Endothelial cell of umbilical vein (primary cell): Measurements from ENCODE around the gene ZSWIM6. TPM values are rescaled to one million over a fixed set of nuclear protein-coding genes. Genes with fewer than 3 reads are reported as not detected.

Experiments
- BruUV-seq: library from RNA; stranded (reverse); fragments of 400-500 nt; replicated peaks from 2 replicates; lab custom pipeline; 2021; lab: Mats Ljungman, UMichigan
- CTCF ChIA-PET: fragments of 300-600, 350-600 bp; sonication (Branson Sonifier 250); formaldehyde crosslinking; loops from one replicate; lab custom pipeline; 2021; ENCODE audit warnings: antibody characterized with exemption, inconsistent platforms; lab: Charles Lee
- POLR2A ChIA-PET: fragments of 300-600, 350-600 bp; sonication (Branson Sonifier 250); formaldehyde crosslinking; loops from one replicate; lab custom pipeline; 2021; ENCODE audit warnings: antibody characterized with exemption, inconsistent platforms; lab: Charles Lee
- DNase-seq: peaks from one replicate; pipeline ENCODE4 v3.0.0-alpha.2; 2011; ENCODE audit warnings: low read depth, low spot score
- FAIRE-seq: peaks from 2 replicates; lab custom pipeline; 2011; peaks lifted over from hg19 to GRCh38; lab: Jason Lieb, UNC
- H2AFZ ChIP-seq: 2 replicates; pipeline ENCODE4 v1.6.0; 2012; ENCODE audit warnings: low read depth, low read length, control low read depth, inconsistent platforms
- H3K27ac ChIP-seq: 2 replicates; pipeline ENCODE4 v1.5.1; 2011; ENCODE audit warnings: low read depth, mild to moderate bottlenecking, control low read depth, low read length, moderate library complexity; ENCODE audit not compliant: insufficient read depth
- H3K27me3 ChIP-seq, 2 experiments: 2 replicates each; pipeline versions ENCODE4 v1.6.0 to v1.6.1; 2011; ENCODE audit warnings: low read length in 2 of 2, mixed read lengths in 1 of 2; ENCODE audit not compliant: control insufficient read depth in 2 of 2, insufficient read depth in 2 of 2
- H3K36me3 ChIP-seq, 2 experiments: 2 replicates in 1 of 2; 3 replicates in 1 of 2; pipeline ENCODE4 v1.5.1; 2011; ENCODE audit warnings: low read length in 2 of 2, mild to moderate bottlenecking in 1 of 2, moderate library complexity in 1 of 2; ENCODE audit not compliant: control insufficient read depth in 2 of 2, insufficient read depth in 2 of 2; ENCODE audit errors: extremely low read depth in 1 of 2
- H3K4me1 ChIP-seq: 3 replicates; pipeline ENCODE4 v1.5.1; 2011; ENCODE audit warnings: mild to moderate bottlenecking, low read length; ENCODE audit not compliant: control insufficient read depth, insufficient read depth; ENCODE audit errors: extremely low read depth
- H3K4me2 ChIP-seq: 2 replicates; pipeline ENCODE4 v1.6.1; 2011; ENCODE audit warnings: low read length, control low read depth, mixed read lengths; ENCODE audit not compliant: insufficient read depth
- H3K4me3 ChIP-seq, 3 experiments: fragments of 200-600 bp in 1 of 3; sonication (generic), shearing (Covaris generic) in 1 of 3; replicated peaks in 1 of 3; 2 replicates each; pipeline ENCODE4 v1.5.1; 2011 to 2016; ENCODE audit warnings: control low read depth in 3 of 3, low read length in 3 of 3, mild to moderate bottlenecking in 2 of 3, inconsistent platforms in 1 of 3, low read depth in 1 of 3, moderate library complexity in 1 of 3; ENCODE audit not compliant: insufficient read depth in 1 of 3
- H3K79me2 ChIP-seq: 2 replicates; pipeline ENCODE4 v1.6.0; 2012; ENCODE audit warnings: low read length, inconsistent platforms; ENCODE audit not compliant: control insufficient read depth, insufficient read depth
- H3K9ac ChIP-seq: replicated peaks from 2 replicates; pipeline ENCODE3; 2011; ENCODE audit warnings: low read length, control low read depth; ENCODE audit not compliant: insufficient read depth; ENCODE audit errors: extremely low read depth
- H3K9me1 ChIP-seq: replicated peaks from 3 replicates; pipeline ENCODE4 v1.6.0; 2011; ENCODE audit warnings: mild to moderate bottlenecking, low read length; ENCODE audit not compliant: control insufficient read depth, insufficient read depth; ENCODE audit errors: extremely low read depth
- H3K9me3 ChIP-seq: replicated peaks from 2 replicates; pipeline ENCODE4 v1.5.1; 2012; ENCODE audit warnings: low read length, inconsistent platforms; ENCODE audit not compliant: control insufficient read depth, insufficient read depth
- H4K20me1 ChIP-seq: replicated peaks from 2 replicates; pipeline ENCODE3; 2011; ENCODE audit warnings: mild to moderate bottlenecking, low read length; ENCODE audit not compliant: control insufficient read depth, insufficient read depth; ENCODE audit errors: extremely low read depth
- EZH2 ChIP-seq: IDR thresholded peaks from 2 replicates; pipeline ENCODE4 v1.6.1; 2012; ENCODE audit warnings: borderline replicate concordance, low read depth, mild to moderate bottlenecking, moderate library complexity, low read length, inconsistent platforms; ENCODE audit not compliant: severe bottlenecking
- FOS ChIP-seq: IDR thresholded peaks from 2 replicates; pipeline ENCODE4 v1.6.1; 2011; ENCODE audit warnings: mild to moderate bottlenecking, low read length, moderate library complexity, borderline replicate concordance; ENCODE audit not compliant: insufficient read depth
- GATA2 ChIP-seq: IDR thresholded peaks from 2 replicates; pipeline ENCODE4 v1.7.0; 2011; ENCODE audit warnings: low read depth, mild to moderate bottlenecking, moderate library complexity, mixed read lengths, low read length; ENCODE audit not compliant: insufficient read length, insufficient read depth
- JUN ChIP-seq: IDR thresholded peaks from 2 replicates; pipeline ENCODE4 v1.6.1; 2011; ENCODE audit warnings: borderline replicate concordance, low read depth; ENCODE audit not compliant: insufficient read length, insufficient read depth
- MYC ChIP-seq: IDR thresholded peaks from one replicate; pipeline ENCODE4 v1.6.1; 2011; ENCODE audit warnings: mild to moderate bottlenecking, low read depth, low read length
- POLR2A ChIP-seq: IDR thresholded peaks from 2 replicates; pipeline ENCODE4 v1.6.1; 2012; ENCODE audit warnings: low read depth, mild to moderate bottlenecking, control low read depth, low read length
- POLR2AphosphoS5 ChIP-seq: IDR thresholded peaks from 2 replicates; pipeline ENCODE4 v1.6.1; 2012; ENCODE audit warnings: low read depth, mild to moderate bottlenecking, control low read depth, low read length, moderate library complexity; ENCODE audit not compliant: insufficient read depth
- dilution Hi-C: fragments of 300-500 bp; cut with MboI; formaldehyde crosslinking; loops from one replicate; pipeline ENCODE4 v1.15.0; 2019; ENCODE audit warnings: low sequenced_read_pairs; ENCODE audit not compliant: extremely low pct_ligation_motif_present
- intact Hi-C: fragments of 100-400 bp; cut with micrococcal nuclease; formaldehyde crosslinking; loops from one replicate; pipeline ENCODE4 v1.10.0; 2022
- polyA plus RNA-seq, 4 experiments: library from polyadenylated mRNA; depleted of rRNA in 3 of 4; stranded (reverse) in 3 of 4; unstranded in 1 of 4; fragments of >200 nt; gene quantifications; 2 replicates each; pipeline versions ENCODE4 v1.2.1 to v1.2.3, GENCODE V29; 2011 to 2012; ENCODE audit warnings: missing spikeins in 1 of 4
- total RNA-seq: library from RNA; stranded (reverse); gene quantifications from 2 replicates; pipeline ENCODE4 v1.2.3, GENCODE V29; 2021
- TF ChIP-seq, protein P1 (sequence below), 2 donors: IDR thresholded peaks; 1 replicate in 1 of 2; 2 replicates in 1 of 2; pipeline ENCODE4 v1.5.1; 2011; ENCODE audit warnings: low read length in 2 of 2, mild to moderate bottlenecking in 2 of 2, moderate library complexity in 2 of 2, control low read depth in 1 of 2, inconsistent platforms in 1 of 2, low read depth in 1 of 2; ENCODE audit not compliant: insufficient read depth in 1 of 2; ENCODE audit errors: extremely low read depth in 1 of 2
- TF ChIP-seq, protein P2 (sequence below): IDR thresholded peaks from 2 replicates; pipeline ENCODE4 v1.6.1; 2011; ENCODE audit not compliant: insufficient read depth, insufficient read length

ZSWIM6 gene
- total and polyA plus RNA-seq, 2 donors (not counting 3 experiments of a cell fraction or from before 2014, with no cell fraction given): 14.9 to 25.3 TPM

DNA sequence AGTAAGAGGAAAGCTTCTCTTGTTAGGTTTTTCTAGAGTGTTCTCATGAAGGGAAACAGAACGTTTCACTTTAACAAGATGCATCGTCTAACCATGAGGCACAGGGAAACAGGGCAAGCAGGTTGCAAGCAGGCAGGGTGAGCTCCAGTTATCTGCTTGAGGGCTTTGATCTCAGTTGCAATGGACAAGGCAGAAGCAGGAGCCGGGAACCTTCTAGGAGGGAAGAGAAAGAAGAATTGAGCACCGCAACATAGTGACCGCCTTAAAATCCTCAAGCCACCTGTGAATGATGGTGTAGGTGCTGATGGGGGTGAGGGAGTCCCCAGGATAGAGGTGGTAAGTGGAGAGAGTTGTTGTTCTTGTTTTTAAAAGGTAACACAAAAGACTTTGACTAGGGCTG is 22.9 kb upstream of the ZSWIM6 start:
- Histone ChIP-seq H3K9me3 (no peaks in the 10 kb centered on the region), H3K4me3 (no peak overlapping the region), H4K20me1 (no peaks in the 10 kb centered on the region), H3K27me3 (no peaks in the 10 kb centered on the region), H3K79me2 (no peaks in the 10 kb centered on the region), H3K4me1 (peaks cover 28% of the 10 kb centered on the region), H3K27ac (no peak overlapping the region), H3K9me1 (no peaks in the 10 kb centered on the region), H3K4me2 (no peak overlapping the region), H3K9ac (no peak overlapping the region), H2AFZ (no peak overlapping the region), H3K36me3 (no peaks in the 10 kb centered on the region)
- ChIA-PET POLR2A (no interaction called here), CTCF (interaction anchor here (0.7 to 1.8 kb wide), 5 partner anchors 9 to 19 kb away, joined by 3 to 7 read pairs (median 3); no protein-coding TSS in a partner anchor)
- no peak for TF ChIP-seq POLR2A
- TF ChIP-seq GATA2: no peak
- no peak for TF ChIP-seq POLR2AphosphoS5
- TF ChIP-seq, protein P1, sequence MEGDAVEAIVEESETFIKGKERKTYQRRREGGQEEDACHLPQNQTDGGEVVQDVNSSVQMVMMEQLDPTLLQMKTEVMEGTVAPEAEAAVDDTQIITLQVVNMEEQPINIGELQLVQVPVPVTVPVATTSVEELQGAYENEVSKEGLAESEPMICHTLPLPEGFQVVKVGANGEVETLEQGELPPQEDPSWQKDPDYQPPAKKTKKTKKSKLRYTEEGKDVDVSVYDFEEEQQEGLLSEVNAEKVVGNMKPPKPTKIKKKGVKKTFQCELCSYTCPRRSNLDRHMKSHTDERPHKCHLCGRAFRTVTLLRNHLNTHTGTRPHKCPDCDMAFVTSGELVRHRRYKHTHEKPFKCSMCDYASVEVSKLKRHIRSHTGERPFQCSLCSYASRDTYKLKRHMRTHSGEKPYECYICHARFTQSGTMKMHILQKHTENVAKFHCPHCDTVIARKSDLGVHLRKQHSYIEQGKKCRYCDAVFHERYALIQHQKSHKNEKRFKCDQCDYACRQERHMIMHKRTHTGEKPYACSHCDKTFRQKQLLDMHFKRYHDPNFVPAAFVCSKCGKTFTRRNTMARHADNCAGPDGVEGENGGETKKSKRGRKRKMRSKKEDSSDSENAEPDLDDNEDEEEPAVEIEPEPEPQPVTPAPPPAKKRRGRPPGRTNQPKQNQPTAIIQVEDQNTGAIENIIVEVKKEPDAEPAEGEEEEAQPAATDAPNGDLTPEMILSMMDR (IDR thresholded peaks at IDR 0.05; ENCODE audit: extremely low read depth in 1 of 2, insufficient read depth in 1 of 2, low read depth in 1 of 2, low read length in 2 of 2): no peak
- no peak for TF ChIP-seq MYC
- no peak for TF ChIP-seq JUN
- no peak for TF ChIP-seq EZH2
- no peak for TF ChIP-seq FOS
- TF ChIP-seq, protein P2, sequence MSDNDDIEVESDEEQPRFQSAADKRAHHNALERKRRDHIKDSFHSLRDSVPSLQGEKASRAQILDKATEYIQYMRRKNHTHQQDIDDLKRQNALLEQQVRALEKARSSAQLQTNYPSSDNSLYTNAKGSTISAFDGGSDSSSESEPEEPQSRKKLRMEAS: no peak
- no TSS peak for BruUV-seq
- FAIRE-seq (no peak), DNase-seq (no peak)
- intact Hi-C loops (no loop called here), dilution Hi-C loops (no loop called here)
